GM19023 (cell line): Measurements from ENCODE around the gene IFRD1.

Source experiments
- ATAC-seq: cut with Tn5 transposase; IDR thresholded peaks from one replicate; pipeline ENCODE4 v1.9.1; 2021; ENCODE audit warnings: mild to moderate bottlenecking, moderate library complexity; ENCODE audit not compliant: unreplicated experiment

IFRD1 gene

GRCh38 chr7:112485766-112486165 lies 35.5 kb downstream of the IFRD1 start:
- no peak for ATAC-seq

GRCh38 chr7:112487457-112488263 lies 37.4 kb downstream of the IFRD1 start:
- ATAC-seq, result no peak

GRCh38 chr7:112488264-112488552 lies 37.9 kb downstream of the IFRD1 start:
- ATAC-seq, result no peak

GRCh38 chr7:112492186-112492585 lies 41.9 kb downstream of the IFRD1 start:
- ATAC-seq, result no peak

GRCh38 chr7:112494656-112495055 lies 44.4 kb downstream of the IFRD1 start:
- no peak for ATAC-seq

- no peak for ATAC-seq
These were observed 45.0 kb downstream of the IFRD1 start for GRCh38 chr7:112495156-112495788.

- ATAC-seq, result peak; percentile 59
These were observed 45.7 kb downstream of the IFRD1 start for GRCh38 chr7:112495810-112496462.

GRCh38 chr7:112497481-112497880 lies 47.2 kb downstream of the IFRD1 start:
- peak; percentile 66 for ATAC-seq

GRCh38 chr7:112500619-112501018 lies 50.4 kb downstream of the IFRD1 start:
- no peak for ATAC-seq

- no peak for ATAC-seq
These were observed 51.7 kb downstream of the IFRD1 start for GRCh38 chr7:112501801-112502503.

GRCh38 chr7:112502700-112503099 lies 52.4 kb downstream of the IFRD1 start:
- no peak for ATAC-seq

- no peak for ATAC-seq
These were observed 53.2 kb downstream of the IFRD1 start for GRCh38 chr7:112503361-112503972.

GRCh38 chr7:112504093-112504695 lies 53.9 kb downstream of the IFRD1 start:
- ATAC-seq, result no peak

- ATAC-seq, result no peak
These were observed 55.2 kb downstream of the IFRD1 start for GRCh38 chr7:112505495-112505894.

GRCh38 chr7:112508404-112508803 lies 58.1 kb downstream of the IFRD1 start:
- no peak for ATAC-seq

- ATAC-seq, result no peak
These were observed 59.1 kb downstream of the IFRD1 start for GRCh38 chr7:112509402-112509801.

- ATAC-seq, result peak; percentile 62
These were observed 59.9 kb downstream of the IFRD1 start for GRCh38 chr7:112510001-112510742.

GRCh38 chr7:112510743-112511110 lies 60.5 kb downstream of the IFRD1 start:
- ATAC-seq, result no peak

GRCh38 chr7:112511451-112512202 lies 61.4 kb downstream of the IFRD1 start:
- no peak for ATAC-seq
